Measurements from ENCODE around the gene C6orf132. TPM values are rescaled to one million over a fixed set of nuclear protein-coding genes. Genes with fewer than 3 reads are reported as not detected.

The C6orf132 gene
- total RNA-seq, 4 donors from 2014 or later: 0.05 to 0.16 TPM; not detected in 2

DNA sequence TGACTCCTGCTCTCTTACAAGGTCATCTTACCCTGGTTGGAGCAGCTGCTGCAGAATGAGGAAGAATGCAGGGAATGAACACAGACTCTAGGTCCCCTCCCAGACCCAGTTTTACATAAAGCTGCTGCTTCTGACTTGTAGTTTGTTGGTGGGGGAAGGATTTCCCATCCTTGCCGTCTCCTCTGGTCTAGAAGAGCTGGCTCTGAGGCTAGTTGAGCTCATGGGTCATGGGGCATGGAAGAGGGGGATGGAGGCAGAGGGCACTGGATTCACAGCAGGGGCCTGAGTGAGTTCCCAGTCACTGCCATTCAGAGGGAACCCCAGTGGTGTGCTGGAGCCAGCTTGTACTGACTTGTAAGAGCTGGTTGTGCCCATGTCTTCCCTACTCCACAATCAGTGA, 21.6 kb upstream of the C6orf132 start:
- Histone ChIP-seq H3K4me1 (no peaks in the 10 kb centered on the region), H3K4me3 (no peak overlapping the region), H3K36me3 (no peaks in the 10 kb centered on the region), H3K9me3 (no peaks in the 10 kb centered on the region), H3K27ac (no peak overlapping the region), H3K27me3 (no peaks in the 10 kb centered on the region)
- no peak for ATAC-seq
- DNase-seq: no peak
- TF ChIP-seq, protein P1, sequence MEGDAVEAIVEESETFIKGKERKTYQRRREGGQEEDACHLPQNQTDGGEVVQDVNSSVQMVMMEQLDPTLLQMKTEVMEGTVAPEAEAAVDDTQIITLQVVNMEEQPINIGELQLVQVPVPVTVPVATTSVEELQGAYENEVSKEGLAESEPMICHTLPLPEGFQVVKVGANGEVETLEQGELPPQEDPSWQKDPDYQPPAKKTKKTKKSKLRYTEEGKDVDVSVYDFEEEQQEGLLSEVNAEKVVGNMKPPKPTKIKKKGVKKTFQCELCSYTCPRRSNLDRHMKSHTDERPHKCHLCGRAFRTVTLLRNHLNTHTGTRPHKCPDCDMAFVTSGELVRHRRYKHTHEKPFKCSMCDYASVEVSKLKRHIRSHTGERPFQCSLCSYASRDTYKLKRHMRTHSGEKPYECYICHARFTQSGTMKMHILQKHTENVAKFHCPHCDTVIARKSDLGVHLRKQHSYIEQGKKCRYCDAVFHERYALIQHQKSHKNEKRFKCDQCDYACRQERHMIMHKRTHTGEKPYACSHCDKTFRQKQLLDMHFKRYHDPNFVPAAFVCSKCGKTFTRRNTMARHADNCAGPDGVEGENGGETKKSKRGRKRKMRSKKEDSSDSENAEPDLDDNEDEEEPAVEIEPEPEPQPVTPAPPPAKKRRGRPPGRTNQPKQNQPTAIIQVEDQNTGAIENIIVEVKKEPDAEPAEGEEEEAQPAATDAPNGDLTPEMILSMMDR (IDR thresholded peaks at IDR 0.05 in 4 of 5, conservative IDR thresholded peaks at IDR 0.05 in 1 of 5): no peak
- TF ChIP-seq POLR2A (IDR thresholded peaks at IDR 0.05): no peak
- intact Hi-C loops (cut with DNase I; ENCODE audit: low total_unique reads) (no loop called here), in situ Hi-C loops (cut with MboI; ENCODE audit: low sequenced_read_pairs in 4 of 4) (loop anchor here in 2 of 4 donors (10.0 kb wide), 1 partner anchor 89 kb away; no protein-coding TSS in a partner anchor)

DNA sequence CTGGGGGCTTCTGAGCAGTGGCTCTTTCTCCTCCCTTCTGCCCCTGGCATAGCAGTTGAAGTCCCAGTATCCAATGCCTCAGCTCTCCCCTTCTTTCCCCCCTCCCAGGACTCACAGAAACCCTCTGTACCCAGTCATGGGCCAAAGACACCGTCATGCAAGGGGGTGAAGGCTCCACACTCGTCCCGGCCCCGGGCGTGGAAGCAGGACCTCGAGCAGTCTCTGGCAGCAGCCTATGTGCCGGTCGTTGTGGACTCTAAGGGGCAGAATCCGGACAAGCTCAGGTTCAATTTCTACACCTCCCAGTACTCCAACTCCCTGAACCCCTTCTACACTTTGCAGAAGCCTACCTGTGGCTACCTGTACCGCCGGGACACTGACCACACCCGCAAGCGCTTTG, 20.4 kb upstream of the C6orf132 start:
- no peaks in the 10 kb centered on the region for H3K36me3 ChIP-seq
- H3K9me3 ChIP-seq: no peaks in the 10 kb centered on the region
- H3K4me1 ChIP-seq: no peaks in the 10 kb centered on the region
- in situ Hi-C loops (cut with MboI; ENCODE audit: low sequenced_read_pairs in 4 of 4) (loop anchor here in 2 of 4 donors (10.0 kb wide), 1 partner anchor 88 kb away; no protein-coding TSS in a partner anchor), intact Hi-C loops (cut with DNase I; ENCODE audit: low total_unique reads) (no loop called here)
- H3K27me3 ChIP-seq: no peaks in the 10 kb centered on the region
- ATAC-seq: no peak
- TF ChIP-seq, protein P1 (IDR thresholded peaks at IDR 0.05 in 4 of 5, conservative IDR thresholded peaks at IDR 0.05 in 1 of 5): no peak
- no peak for TF ChIP-seq POLR2A (IDR thresholded peaks at IDR 0.05)
- no peak for DNase-seq
- no peak overlapping the region for H3K27ac ChIP-seq
- H3K4me3 ChIP-seq: no peak overlapping the region

DNA sequence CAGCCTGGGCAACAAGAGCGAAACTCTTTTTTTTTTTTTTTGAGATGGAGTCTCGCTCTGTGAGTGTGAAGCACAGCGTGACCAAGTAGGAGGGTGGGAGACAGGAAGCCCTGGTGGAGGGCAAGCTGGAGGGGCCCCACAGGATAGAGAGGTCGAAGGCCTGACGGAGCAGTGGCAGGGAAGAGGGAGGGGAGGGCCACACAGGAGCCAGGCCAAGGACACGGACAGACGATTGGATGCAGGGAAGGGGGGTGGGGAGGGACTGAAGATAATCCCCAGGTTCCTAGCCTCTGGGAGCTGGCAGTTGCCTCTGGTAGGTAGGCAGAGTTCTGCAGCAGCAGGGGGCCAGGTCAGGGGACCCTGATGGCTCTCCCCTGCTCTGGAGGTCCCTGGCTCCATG, 20.0 kb upstream of the C6orf132 start:
- no peak overlapping the region for H3K4me3 ChIP-seq

DNA sequence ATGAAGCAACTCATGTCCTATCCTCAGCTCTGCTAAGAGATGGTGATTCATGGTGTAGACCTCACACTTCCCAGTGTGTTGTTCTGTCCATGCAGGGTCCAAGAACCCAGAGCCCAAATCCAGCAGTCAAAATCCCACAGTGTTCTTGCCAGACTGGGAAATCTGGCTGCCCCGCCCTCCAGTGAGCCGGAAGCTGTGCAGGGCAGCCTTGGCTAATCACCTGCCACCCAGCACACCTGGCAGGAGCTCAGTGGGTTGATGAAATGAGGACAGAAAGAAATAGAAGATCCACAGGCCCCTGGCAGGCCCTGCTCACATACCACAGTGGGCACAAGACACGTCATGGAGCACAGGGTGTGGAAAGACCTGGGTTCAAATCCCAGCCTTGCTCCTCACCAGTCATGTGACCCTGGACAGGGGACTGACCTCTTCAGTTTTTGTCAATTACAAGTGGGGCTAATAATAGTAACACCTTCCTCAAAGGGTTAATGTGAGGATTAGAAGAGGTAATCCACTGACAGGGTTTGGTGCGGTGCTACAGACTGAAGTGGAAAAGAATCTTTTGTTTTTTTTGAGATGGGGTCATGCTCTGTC, 17.1 kb upstream of the C6orf132 start:
- in situ Hi-C loops (cut with MboI; ENCODE audit: low sequenced_read_pairs in 4 of 4): loop anchor here in 2 of 4 donors (10.0 kb wide), 1 partner anchor 85 kb away; no protein-coding TSS in a partner anchor
- H3K9me3 ChIP-seq: no peaks in the 10 kb centered on the region
- intact Hi-C loops (cut with DNase I; ENCODE audit: low total_unique reads): no loop called here
- no peak overlapping the region for H3K4me3 ChIP-seq
- H3K4me1 ChIP-seq: no peaks in the 10 kb centered on the region
- no peak for DNase-seq
- TF ChIP-seq, protein P1 (IDR thresholded peaks at IDR 0.05 in 4 of 5, conservative IDR thresholded peaks at IDR 0.05 in 1 of 5): no peak
- no peak for TF ChIP-seq POLR2A (IDR thresholded peaks at IDR 0.05)
- H3K27ac ChIP-seq: no peak overlapping the region
- ATAC-seq: no peak
- H3K27me3 ChIP-seq: no peaks in the 10 kb centered on the region
- H3K36me3 ChIP-seq: no peaks in the 10 kb centered on the region

More for the DNA sequence above, 20.0 kb upstream of the C6orf132 start:
- Histone ChIP-seq H3K27ac (no peak overlapping the region), H3K9me3 (no peaks in the 10 kb centered on the region), H3K4me1 (no peaks in the 10 kb centered on the region), H3K36me3 (no peaks in the 10 kb centered on the region), H3K27me3 (no peaks in the 10 kb centered on the region)
- no peak for DNase-seq
- in situ Hi-C loops (cut with MboI; ENCODE audit: low sequenced_read_pairs in 4 of 4) (loop anchor here in 2 of 4 donors (10.0 kb wide), 1 partner anchor 88 kb away; no protein-coding TSS in a partner anchor), intact Hi-C loops (cut with DNase I; ENCODE audit: low total_unique reads) (no loop called here)
- no peak for TF ChIP-seq POLR2A (IDR thresholded peaks at IDR 0.05)
- TF ChIP-seq, protein P1 (IDR thresholded peaks at IDR 0.05 in 4 of 5, conservative IDR thresholded peaks at IDR 0.05 in 1 of 5): no peak
- ATAC-seq: no peak
